ENCODE measurements around the gene TRPV4.
A peak's percentile ranks its signal among the peaks of the same experiment; 100 is the strongest.

The TRPV4 gene

GRCh38 chr12:109808876-109809646, 24.1 kb downstream of the TRPV4 start:
- DNase-seq (ENCODE audit: low read depth in 2 of 2): no peak

GRCh38 chr12:109807954-109808643, 25.1 kb downstream of the TRPV4 start:
- no peak for DNase-seq (ENCODE audit: low read depth in 2 of 2)

GRCh38 chr12:109804820-109805761, 28.1 kb downstream of the TRPV4 start:
- no peak for DNase-seq (ENCODE audit: low read depth in 2 of 2)

- DNase-seq (ENCODE audit: low read depth in 2 of 2): no peak
Observed at GRCh38 chr12:109803678-109804077, 29.5 kb downstream of the TRPV4 start.

- no peak for DNase-seq (ENCODE audit: low read depth in 2 of 2)
Observed at GRCh38 chr12:109802828-109803227, 30.4 kb downstream of the TRPV4 start.

GRCh38 chr12:109800536-109800935, 32.7 kb downstream of the TRPV4 start:
- no peak for DNase-seq (ENCODE audit: low read depth in 2 of 2)

GRCh38 chr12:109798691-109799090, 34.5 kb downstream of the TRPV4 start:
- no peak for DNase-seq (ENCODE audit: low read depth in 2 of 2)

- DNase-seq (ENCODE audit: low read depth in 2 of 2): no peak
Observed at GRCh38 chr12:109797905-109798669, 35.1 kb downstream of the TRPV4 start.

GRCh38 chr12:109796057-109796456, 37.1 kb downstream of the TRPV4 start:
- DNase-seq (ENCODE audit: low read depth in 2 of 2): no peak

- DNase-seq (ENCODE audit: low read depth in 2 of 2): peak in 1 of 2 experiments; percentile 15
Observed at GRCh38 chr12:109795023-109795422, 38.2 kb downstream of the TRPV4 start.

GRCh38 chr12:109793826-109794501, 39.2 kb downstream of the TRPV4 start:
- DNase-seq (ENCODE audit: low read depth in 2 of 2): no peak

GRCh38 chr12:109793411-109793810, 39.8 kb downstream of the TRPV4 start:
- no peak for DNase-seq (ENCODE audit: low read depth in 2 of 2)

GRCh38 chr12:109792992-109793391, 40.2 kb downstream of the TRPV4 start:
- DNase-seq (ENCODE audit: low read depth in 2 of 2): no peak

GRCh38 chr12:109789526-109790048, 43.6 kb downstream of the TRPV4 start:
- no peak for DNase-seq (ENCODE audit: low read depth in 2 of 2)

GRCh38 chr12:109786799-109787198, 46.4 kb downstream of the TRPV4 start:
- DNase-seq (ENCODE audit: low read depth in 2 of 2): no peak

- no peak for DNase-seq (ENCODE audit: low read depth in 2 of 2)
Observed at GRCh38 chr12:109785854-109786253, 47.3 kb downstream of the TRPV4 start.

- DNase-seq (ENCODE audit: low read depth in 2 of 2): no peak
Observed at GRCh38 chr12:109783965-109784244, 49.3 kb downstream of the TRPV4 start.

GRCh38 chr12:109783135-109783964, 49.8 kb downstream of the TRPV4 start:
- DNase-seq (ENCODE audit: low read depth in 2 of 2): no peak

- DNase-seq (ENCODE audit: low read depth in 2 of 2): no peak
Observed at GRCh38 chr12:109782326-109782703, 50.9 kb downstream of the TRPV4 start.

Measured in fibroblast of skin of left biceps (primary cell).